ENCODE results near the gene TALDO1. TPM values are rescaled to one million over a fixed set of nuclear protein-coding genes. Genes with fewer than 3 reads are reported as not detected.

The TALDO1 gene
- total RNA-seq, 1 experiment from 2014 or later, result 173 TPM

GRCh38 chr11:764322-765024, 17.2 kb downstream of the TALDO1 start:
- BruUV-seq (replicated peaks), result no TSS peak
- Histone ChIP-seq H3K4me3 (ENCODE audit: low read depth, low read length, poor library complexity, severe bottlenecking) (no peak overlapping the region), H3K9me3 (ENCODE audit: low read depth, low read length, poor library complexity, severe bottlenecking) (no peaks in the 10 kb centered on the region), H3K27me3 (replicated peaks; ENCODE audit: insufficient read depth, low read depth, low read length, poor library complexity) (no peaks in the 10 kb centered on the region), H3K27ac (ENCODE audit: low read depth, low read length, poor library complexity, severe bottlenecking) (no peak overlapping the region), H3K36me3 (ENCODE audit: insufficient read depth, low read length, poor library complexity, severe bottlenecking) (peaks cover 50% of the 10 kb centered on the region), H3K4me1 (ENCODE audit: insufficient read depth, low read length, poor library complexity, severe bottlenecking) (no peaks in the 10 kb centered on the region)
- TF ChIP-seq, protein P1, sequence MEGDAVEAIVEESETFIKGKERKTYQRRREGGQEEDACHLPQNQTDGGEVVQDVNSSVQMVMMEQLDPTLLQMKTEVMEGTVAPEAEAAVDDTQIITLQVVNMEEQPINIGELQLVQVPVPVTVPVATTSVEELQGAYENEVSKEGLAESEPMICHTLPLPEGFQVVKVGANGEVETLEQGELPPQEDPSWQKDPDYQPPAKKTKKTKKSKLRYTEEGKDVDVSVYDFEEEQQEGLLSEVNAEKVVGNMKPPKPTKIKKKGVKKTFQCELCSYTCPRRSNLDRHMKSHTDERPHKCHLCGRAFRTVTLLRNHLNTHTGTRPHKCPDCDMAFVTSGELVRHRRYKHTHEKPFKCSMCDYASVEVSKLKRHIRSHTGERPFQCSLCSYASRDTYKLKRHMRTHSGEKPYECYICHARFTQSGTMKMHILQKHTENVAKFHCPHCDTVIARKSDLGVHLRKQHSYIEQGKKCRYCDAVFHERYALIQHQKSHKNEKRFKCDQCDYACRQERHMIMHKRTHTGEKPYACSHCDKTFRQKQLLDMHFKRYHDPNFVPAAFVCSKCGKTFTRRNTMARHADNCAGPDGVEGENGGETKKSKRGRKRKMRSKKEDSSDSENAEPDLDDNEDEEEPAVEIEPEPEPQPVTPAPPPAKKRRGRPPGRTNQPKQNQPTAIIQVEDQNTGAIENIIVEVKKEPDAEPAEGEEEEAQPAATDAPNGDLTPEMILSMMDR (conservative IDR thresholded peaks at IDR 0.05; ENCODE audit: low read depth, low read length), result no peak
- no peak for TF ChIP-seq EZH2 (IDR thresholded peaks at IDR 0.05; ENCODE audit: borderline replicate concordance, low read depth, low read length, poor library complexity, severe bottlenecking)
- ChIA-PET CTCF (no interaction called here), POLR2A (ENCODE audit: low non-redundant PET) (interaction anchor here (0.5 kb wide), 1 partner anchor 19 kb away, joined by 4 read pairs; no protein-coding TSS in a partner anchor)
- DNase-seq (ENCODE audit: low spot score), result no peak
- intact Hi-C loops (cut with micrococcal nuclease; ENCODE audit: unreplicated experiment), result no loop called here

GRCh38 chr11:765025-765801, 17.9 kb downstream of the TALDO1 start:
- Histone ChIP-seq H3K36me3 (ENCODE audit: insufficient read depth, low read length, poor library complexity, severe bottlenecking) (peaks cover 45% of the 10 kb centered on the region), H3K27me3 (replicated peaks; ENCODE audit: insufficient read depth, low read depth, low read length, poor library complexity) (no peaks in the 10 kb centered on the region), H3K27ac (ENCODE audit: low read depth, low read length, poor library complexity, severe bottlenecking) (no peak overlapping the region), H3K9me3 (ENCODE audit: low read depth, low read length, poor library complexity, severe bottlenecking) (no peaks in the 10 kb centered on the region), H3K4me3 (ENCODE audit: low read depth, low read length, poor library complexity, severe bottlenecking) (no peak overlapping the region), H3K4me1 (ENCODE audit: insufficient read depth, low read length, poor library complexity, severe bottlenecking) (no peaks in the 10 kb centered on the region)
- intact Hi-C loops (cut with micrococcal nuclease; ENCODE audit: unreplicated experiment), result no loop called here
- ChIA-PET CTCF (no interaction called here), POLR2A (ENCODE audit: low non-redundant PET) (no interaction called here)
- DNase-seq (ENCODE audit: low spot score), result peak; percentile 59
- BruUV-seq (replicated peaks), result no TSS peak
- TF ChIP-seq EZH2 (IDR thresholded peaks at IDR 0.05; ENCODE audit: borderline replicate concordance, low read depth, low read length, poor library complexity, severe bottlenecking), result no peak
- TF ChIP-seq, protein P1 (conservative IDR thresholded peaks at IDR 0.05; ENCODE audit: low read depth, low read length), result peak; percentile 53

DNA sequence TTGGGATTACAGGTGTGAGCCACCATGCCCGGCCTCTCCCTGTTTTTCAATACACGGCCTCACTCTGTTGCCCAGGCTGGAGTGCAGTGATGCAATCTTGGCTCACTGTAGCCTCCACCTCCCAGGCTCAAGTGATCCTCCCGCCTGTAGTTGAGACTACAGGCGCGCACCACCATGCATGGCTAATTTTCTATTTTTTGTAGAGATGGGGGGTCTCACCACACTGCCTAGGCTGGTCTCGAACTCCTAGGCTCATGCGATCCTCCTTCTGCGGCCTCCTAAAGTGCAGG, 18.5 kb downstream of the TALDO1 start:
- BruUV-seq (replicated peaks), result no TSS peak
- POLR2A ChIA-PET (ENCODE audit: low non-redundant PET), result no interaction called here

More for the DNA sequence above, 18.5 kb downstream of the TALDO1 start:
- Histone ChIP-seq H3K27me3 (replicated peaks; ENCODE audit: insufficient read depth, low read depth, low read length, poor library complexity) (no peaks in the 10 kb centered on the region), H3K36me3 (ENCODE audit: insufficient read depth, low read length, poor library complexity, severe bottlenecking) (peaks cover 45% of the 10 kb centered on the region), H3K27ac (ENCODE audit: low read depth, low read length, poor library complexity, severe bottlenecking) (no peak overlapping the region), H3K4me1 (ENCODE audit: insufficient read depth, low read length, poor library complexity, severe bottlenecking) (no peaks in the 10 kb centered on the region), H3K4me3 (ENCODE audit: low read depth, low read length, poor library complexity, severe bottlenecking) (no peak overlapping the region), H3K9me3 (ENCODE audit: low read depth, low read length, poor library complexity, severe bottlenecking) (no peaks in the 10 kb centered on the region)
- no peak for DNase-seq (ENCODE audit: low spot score)
- TF ChIP-seq, protein P1 (conservative IDR thresholded peaks at IDR 0.05; ENCODE audit: low read depth, low read length), result no peak
- no peak for TF ChIP-seq EZH2 (IDR thresholded peaks at IDR 0.05; ENCODE audit: borderline replicate concordance, low read depth, low read length, poor library complexity, severe bottlenecking)
- CTCF ChIA-PET, result no interaction called here
- intact Hi-C loops (cut with micrococcal nuclease; ENCODE audit: unreplicated experiment), result no loop called here
